Liver (tissue), 9 donors: ENCODE measurements around the gene INTS6. TPM values are rescaled to one million over a fixed set of nuclear protein-coding genes. Genes with fewer than 3 reads are reported as not detected.

ENCODE experiments used
- DNase-seq: peaks from one replicate; pipeline ENCODE4 v3.0.0-alpha.2; 2017; ENCODE audit warnings: low spot score
- H3K27ac ChIP-seq, 2 donors: one replicate each; pipeline ENCODE4 v1.7.0; 2013; ENCODE audit warnings: inconsistent platforms in 2 of 2, low read length in 2 of 2, control low read depth in 1 of 2, low read depth in 1 of 2, mild to moderate bottlenecking in 1 of 2
- H3K27me3 ChIP-seq, 4 donors: one replicate each; pipeline versions ENCODE4 v1.6.1 to v1.7.0; 2013; ENCODE audit warnings: low read length in 3 of 4, inconsistent platforms in 1 of 4, mild to moderate bottlenecking in 1 of 4, moderate library complexity in 1 of 4; ENCODE audit not compliant: control insufficient read depth in 4 of 4, insufficient read depth in 4 of 4
- H3K36me3 ChIP-seq, 4 donors: one replicate each; pipeline versions ENCODE4 v1.6.1 to v1.7.0; 2013; ENCODE audit warnings: low read length in 3 of 4, mild to moderate bottlenecking in 3 of 4, low read depth in 1 of 4, moderate library complexity in 1 of 4; ENCODE audit not compliant: control insufficient read depth in 4 of 4, insufficient read depth in 3 of 4
- H3K4me1 ChIP-seq, 4 donors: one replicate each; pipeline versions ENCODE4 v1.6.1 to v1.7.0; 2013; ENCODE audit warnings: low read length in 3 of 4, mild to moderate bottlenecking in 3 of 4, moderate library complexity in 1 of 4; ENCODE audit not compliant: control insufficient read depth in 4 of 4, insufficient read depth in 4 of 4
- H3K4me3 ChIP-seq, 3 donors: one replicate each; pipeline versions ENCODE4 v1.6.1 to v1.7.0; 2013; ENCODE audit warnings: low read length in 3 of 3, control low read depth in 1 of 3, low read depth in 1 of 3, mild to moderate bottlenecking in 1 of 3
- H3K9ac ChIP-seq, 2 donors: one replicate each; pipeline ENCODE4 v1.7.0; 2013; ENCODE audit warnings: low read length in 2 of 2, mild to moderate bottlenecking in 2 of 2, moderate library complexity in 2 of 2, control low read depth in 1 of 2, low read depth in 1 of 2
- H3K9me3 ChIP-seq, 4 donors: one replicate each; pipeline versions ENCODE4 v1.6.1 to v1.7.0; 2013; ENCODE audit warnings: low read length in 3 of 4; ENCODE audit not compliant: control insufficient read depth in 4 of 4
- EGR1 ChIP-seq, 2 donors: IDR thresholded peaks; 2 replicates each; pipeline ENCODE4 v1.6.1; 2016 to 2018; ENCODE audit warnings: antibody characterized with exemption in 2 of 2, low read depth in 2 of 2
- FOXA1 ChIP-seq: IDR thresholded peaks from 2 replicates; pipeline ENCODE4 v1.6.1; 2016; ENCODE audit warnings: antibody characterized with exemption
- FOXA2 ChIP-seq: IDR thresholded peaks from 2 replicates; pipeline ENCODE4 v1.6.1; 2016; ENCODE audit warnings: antibody characterized with exemption
- GABPA ChIP-seq, 2 donors: IDR thresholded peaks in 1 of 2; conservative IDR thresholded peaks in 1 of 2; 2 replicates each; pipeline ENCODE4 v1.6.1; 2016; ENCODE audit warnings: antibody characterized with exemption in 2 of 2, mild to moderate bottlenecking in 1 of 2, moderate library complexity in 1 of 2
- HNF4A ChIP-seq, 2 donors: conservative IDR thresholded peaks; 2 replicates each; pipeline ENCODE4 v1.6.1; 2016; ENCODE audit warnings: antibody characterized with exemption in 2 of 2, mild to moderate bottlenecking in 2 of 2
- HNF4G ChIP-seq: IDR thresholded peaks from 2 replicates; pipeline ENCODE4 v1.6.1; 2016; ENCODE audit warnings: antibody characterized with exemption
- JUND ChIP-seq, 2 donors: IDR thresholded peaks; 2 replicates each; pipeline ENCODE4 v1.6.1; 2016; ENCODE audit warnings: antibody characterized with exemption in 2 of 2
- NR2F2 ChIP-seq: IDR thresholded peaks from 2 replicates; pipeline ENCODE4 v1.6.1; 2016; ENCODE audit warnings: antibody characterized with exemption
- RAD21 ChIP-seq, 2 donors: IDR thresholded peaks; 2 replicates each; pipeline ENCODE4 v1.6.1; 2016; ENCODE audit warnings: antibody characterized with exemption in 2 of 2, mild to moderate bottlenecking in 2 of 2
- RXRA ChIP-seq, 2 donors: IDR thresholded peaks; 2 replicates each; pipeline ENCODE4 v1.6.1; 2017 to 2018; ENCODE audit warnings: antibody characterized with exemption in 2 of 2, mild to moderate bottlenecking in 1 of 2
- SP1 ChIP-seq: IDR thresholded peaks from 2 replicates; pipeline ENCODE4 v1.6.1; 2018; ENCODE audit warnings: antibody characterized with exemption, mild to moderate bottlenecking
- TAF1 ChIP-seq: conservative IDR thresholded peaks from 2 replicates; pipeline ENCODE4 v1.6.1; 2016; ENCODE audit warnings: antibody characterized with exemption, mild to moderate bottlenecking
- YY1 ChIP-seq: IDR thresholded peaks from 2 replicates; pipeline ENCODE4 v1.6.1; 2016; ENCODE audit warnings: antibody characterized with exemption, mild to moderate bottlenecking
- WGBS: extraction: QIAGEN DNeasy Blood & Tissue Kit; methylation state at CpG from one replicate; pipeline ENCODE4 v1.1.7; 2013; 5-methylcytosine and 5-hydroxymethylcytosine counted together
- polyA plus RNA-seq, 2 donors: library from polyadenylated mRNA; stranded (reverse) in 1 of 2; unstranded in 1 of 2; fragments of 200-250 nt in 1 of 2; fragments of >200 nt in 1 of 2; fragmentation: Nextera tagmentation in 1 of 2; extraction: Ambion mirVana in 1 of 2; gene quantifications; one replicate each; pipeline versions ENCODE4 v1.2.1 to v1.2.3, GENCODE V29; 2013 to 2015
- total RNA-seq, 2 donors: library from RNA; depleted of rRNA; stranded (reverse); fragments of >200 nt; gene quantifications; one replicate each; pipeline ENCODE4 v1.2.3, GENCODE V29; 2014
- TF ChIP-seq, protein P1 (sequence below): IDR thresholded peaks from 2 replicates; pipeline ENCODE4 v1.6.1; 2016; ENCODE audit warnings: antibody characterized with exemption
- TF ChIP-seq, protein P2 (sequence below): fragments of 150-350 bp; IDR thresholded peaks from 2 replicates; pipeline ENCODE4 v1.5.1; 2017; ENCODE audit warnings: improper control_type of control experiment, low read depth, low read length; ENCODE audit not compliant: missing input control
- TF ChIP-seq, protein P3 (sequence below): IDR thresholded peaks from 2 replicates; pipeline ENCODE4 v1.6.1; 2016; ENCODE audit warnings: antibody characterized with exemption
- TF ChIP-seq, protein P4 (sequence below): IDR thresholded peaks from 2 replicates; pipeline ENCODE4 v1.6.1; 2016; ENCODE audit warnings: antibody characterized with exemption
- TF ChIP-seq, protein P5 (sequence below): IDR thresholded peaks from 2 replicates; pipeline ENCODE4 v1.6.1; 2016; ENCODE audit warnings: antibody characterized with exemption, mild to moderate bottlenecking
- donor health status: healthy.
- donor health status: healthy.
- donor health status: healthy.
- donor health status: healthy.
- donor health status: healthy.

The INTS6 gene
- total and polyA plus RNA-seq, 4 donors: 11.4 to 61.4 (median 18.8) TPM

DNA sequence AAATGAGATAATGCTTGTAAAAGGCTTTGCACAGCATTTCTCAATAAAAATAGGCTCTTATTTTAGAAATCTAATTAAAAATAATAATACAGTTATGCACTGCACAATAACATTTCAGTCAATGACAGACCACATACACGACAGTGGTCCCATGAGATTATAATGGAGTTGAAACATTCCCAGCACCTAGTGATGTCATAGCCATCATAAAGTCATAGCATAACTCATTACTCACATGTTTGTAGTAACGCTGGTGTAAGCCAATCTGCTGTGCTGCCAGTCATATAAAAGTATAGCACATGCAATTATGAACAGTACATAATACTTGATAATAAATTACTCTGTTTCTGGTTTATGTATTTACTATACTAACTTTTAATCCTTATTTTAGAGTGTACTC, 126.1 kb downstream of the INTS6 start:
- no peak overlapping the region for H3K4me3 ChIP-seq
- 93% methylated on average over 2 of the region's 2 CpGs for WGBS
- H3K4me1 ChIP-seq: no peaks in the 10 kb centered on the region
- no peaks in the 10 kb centered on the region for H3K9me3 ChIP-seq
- H3K27me3 ChIP-seq: no peaks in the 10 kb centered on the region
- no peaks in the 10 kb centered on the region for H3K36me3 ChIP-seq
- no peak overlapping the region for H3K9ac ChIP-seq
- TF ChIP-seq, protein P1, sequence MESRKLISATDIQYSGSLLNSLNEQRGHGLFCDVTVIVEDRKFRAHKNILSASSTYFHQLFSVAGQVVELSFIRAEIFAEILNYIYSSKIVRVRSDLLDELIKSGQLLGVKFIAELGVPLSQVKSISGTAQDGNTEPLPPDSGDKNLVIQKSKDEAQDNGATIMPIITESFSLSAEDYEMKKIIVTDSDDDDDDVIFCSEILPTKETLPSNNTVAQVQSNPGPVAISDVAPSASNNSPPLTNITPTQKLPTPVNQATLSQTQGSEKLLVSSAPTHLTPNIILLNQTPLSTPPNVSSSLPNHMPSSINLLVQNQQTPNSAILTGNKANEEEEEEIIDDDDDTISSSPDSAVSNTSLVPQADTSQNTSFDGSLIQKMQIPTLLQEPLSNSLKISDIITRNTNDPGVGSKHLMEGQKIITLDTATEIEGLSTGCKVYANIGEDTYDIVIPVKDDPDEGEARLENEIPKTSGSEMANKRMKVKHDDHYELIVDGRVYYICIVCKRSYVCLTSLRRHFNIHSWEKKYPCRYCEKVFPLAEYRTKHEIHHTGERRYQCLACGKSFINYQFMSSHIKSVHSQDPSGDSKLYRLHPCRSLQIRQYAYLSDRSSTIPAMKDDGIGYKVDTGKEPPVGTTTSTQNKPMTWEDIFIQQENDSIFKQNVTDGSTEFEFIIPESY: no peak
- TF ChIP-seq TAF1 (no peak), YY1 (no peak), GABPA (IDR thresholded peaks at IDR 0.05 in 1 of 2, conservative IDR thresholded peaks at IDR 0.05 in 1 of 2) (no peak), RAD21 (IDR thresholded peaks at IDR 0.05) (no peak), SP1 (no peak)
- TF ChIP-seq, protein P2, sequence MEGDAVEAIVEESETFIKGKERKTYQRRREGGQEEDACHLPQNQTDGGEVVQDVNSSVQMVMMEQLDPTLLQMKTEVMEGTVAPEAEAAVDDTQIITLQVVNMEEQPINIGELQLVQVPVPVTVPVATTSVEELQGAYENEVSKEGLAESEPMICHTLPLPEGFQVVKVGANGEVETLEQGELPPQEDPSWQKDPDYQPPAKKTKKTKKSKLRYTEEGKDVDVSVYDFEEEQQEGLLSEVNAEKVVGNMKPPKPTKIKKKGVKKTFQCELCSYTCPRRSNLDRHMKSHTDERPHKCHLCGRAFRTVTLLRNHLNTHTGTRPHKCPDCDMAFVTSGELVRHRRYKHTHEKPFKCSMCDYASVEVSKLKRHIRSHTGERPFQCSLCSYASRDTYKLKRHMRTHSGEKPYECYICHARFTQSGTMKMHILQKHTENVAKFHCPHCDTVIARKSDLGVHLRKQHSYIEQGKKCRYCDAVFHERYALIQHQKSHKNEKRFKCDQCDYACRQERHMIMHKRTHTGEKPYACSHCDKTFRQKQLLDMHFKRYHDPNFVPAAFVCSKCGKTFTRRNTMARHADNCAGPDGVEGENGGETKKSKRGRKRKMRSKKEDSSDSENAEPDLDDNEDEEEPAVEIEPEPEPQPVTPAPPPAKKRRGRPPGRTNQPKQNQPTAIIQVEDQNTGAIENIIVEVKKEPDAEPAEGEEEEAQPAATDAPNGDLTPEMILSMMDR: no peak
- TF ChIP-seq, protein P3, sequence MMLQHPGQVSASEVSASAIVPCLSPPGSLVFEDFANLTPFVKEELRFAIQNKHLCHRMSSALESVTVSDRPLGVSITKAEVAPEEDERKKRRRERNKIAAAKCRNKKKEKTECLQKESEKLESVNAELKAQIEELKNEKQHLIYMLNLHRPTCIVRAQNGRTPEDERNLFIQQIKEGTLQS: no peak
- TF ChIP-seq, protein P4, sequence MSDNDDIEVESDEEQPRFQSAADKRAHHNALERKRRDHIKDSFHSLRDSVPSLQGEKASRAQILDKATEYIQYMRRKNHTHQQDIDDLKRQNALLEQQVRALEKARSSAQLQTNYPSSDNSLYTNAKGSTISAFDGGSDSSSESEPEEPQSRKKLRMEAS: no peak
- no peak overlapping the region for H3K27ac ChIP-seq
- DNase-seq: no peak

DNA sequence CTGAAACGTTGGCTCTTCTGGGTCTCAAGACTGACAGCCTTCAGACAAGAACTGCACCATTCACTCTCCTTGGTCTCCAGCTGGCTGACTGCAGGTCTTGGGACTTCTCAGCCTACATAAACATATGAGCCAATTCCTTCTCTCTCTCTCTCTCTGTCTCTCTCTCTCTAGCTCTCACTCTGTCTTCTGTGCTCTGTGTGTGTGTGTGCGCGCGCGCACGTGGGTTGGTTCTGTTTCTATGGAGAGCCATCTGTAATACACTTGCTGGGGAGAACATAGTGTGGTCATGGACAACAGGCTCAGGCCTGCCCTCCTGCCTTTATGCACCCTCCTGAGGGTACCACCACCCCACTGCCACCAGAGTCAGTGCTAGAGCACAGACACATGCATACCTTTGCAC, 127.0 kb downstream of the INTS6 start:
- Histone ChIP-seq H3K9ac (no peak overlapping the region), H3K36me3 (no peaks in the 10 kb centered on the region), H3K27me3 (no peaks in the 10 kb centered on the region), H3K4me1 (no peaks in the 10 kb centered on the region), H3K27ac (no peak overlapping the region), H3K9me3 (no peaks in the 10 kb centered on the region), H3K4me3 (no peak overlapping the region)
- TF ChIP-seq YY1 (no peak), EGR1 (IDR thresholded peaks at IDR 0.05; ENCODE audit: low read depth in 2 of 2) (no peak), FOXA1 (no peak), NR2F2 (no peak), SP1 (no peak), JUND (IDR thresholded peaks at IDR 0.05) (no peak), HNF4A (conservative IDR thresholded peaks at IDR 0.05) (no peak), TAF1 (no peak), RXRA (IDR thresholded peaks at IDR 0.05) (no peak), GABPA (IDR thresholded peaks at IDR 0.05 in 1 of 2, conservative IDR thresholded peaks at IDR 0.05 in 1 of 2) (no peak), HNF4G (no peak), FOXA2 (no peak)
- TF ChIP-seq, protein P4: no peak
- TF ChIP-seq, protein P2: no peak
- TF ChIP-seq, protein P3: no peak
- TF ChIP-seq, protein P1: no peak
- TF ChIP-seq, protein P5, sequence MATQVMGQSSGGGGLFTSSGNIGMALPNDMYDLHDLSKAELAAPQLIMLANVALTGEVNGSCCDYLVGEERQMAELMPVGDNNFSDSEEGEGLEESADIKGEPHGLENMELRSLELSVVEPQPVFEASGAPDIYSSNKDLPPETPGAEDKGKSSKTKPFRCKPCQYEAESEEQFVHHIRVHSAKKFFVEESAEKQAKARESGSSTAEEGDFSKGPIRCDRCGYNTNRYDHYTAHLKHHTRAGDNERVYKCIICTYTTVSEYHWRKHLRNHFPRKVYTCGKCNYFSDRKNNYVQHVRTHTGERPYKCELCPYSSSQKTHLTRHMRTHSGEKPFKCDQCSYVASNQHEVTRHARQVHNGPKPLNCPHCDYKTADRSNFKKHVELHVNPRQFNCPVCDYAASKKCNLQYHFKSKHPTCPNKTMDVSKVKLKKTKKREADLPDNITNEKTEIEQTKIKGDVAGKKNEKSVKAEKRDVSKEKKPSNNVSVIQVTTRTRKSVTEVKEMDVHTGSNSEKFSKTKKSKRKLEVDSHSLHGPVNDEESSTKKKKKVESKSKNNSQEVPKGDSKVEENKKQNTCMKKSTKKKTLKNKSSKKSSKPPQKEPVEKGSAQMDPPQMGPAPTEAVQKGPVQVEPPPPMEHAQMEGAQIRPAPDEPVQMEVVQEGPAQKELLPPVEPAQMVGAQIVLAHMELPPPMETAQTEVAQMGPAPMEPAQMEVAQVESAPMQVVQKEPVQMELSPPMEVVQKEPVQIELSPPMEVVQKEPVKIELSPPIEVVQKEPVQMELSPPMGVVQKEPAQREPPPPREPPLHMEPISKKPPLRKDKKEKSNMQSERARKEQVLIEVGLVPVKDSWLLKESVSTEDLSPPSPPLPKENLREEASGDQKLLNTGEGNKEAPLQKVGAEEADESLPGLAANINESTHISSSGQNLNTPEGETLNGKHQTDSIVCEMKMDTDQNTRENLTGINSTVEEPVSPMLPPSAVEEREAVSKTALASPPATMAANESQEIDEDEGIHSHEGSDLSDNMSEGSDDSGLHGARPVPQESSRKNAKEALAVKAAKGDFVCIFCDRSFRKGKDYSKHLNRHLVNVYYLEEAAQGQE: no peak
- whole genome bisulfite sequencing: 95% methylated on average over 6 of the region's 6 CpGs
- DNase-seq: no peak
